ENCODE data around the gene VAT1L.

The VAT1L gene

DNA sequence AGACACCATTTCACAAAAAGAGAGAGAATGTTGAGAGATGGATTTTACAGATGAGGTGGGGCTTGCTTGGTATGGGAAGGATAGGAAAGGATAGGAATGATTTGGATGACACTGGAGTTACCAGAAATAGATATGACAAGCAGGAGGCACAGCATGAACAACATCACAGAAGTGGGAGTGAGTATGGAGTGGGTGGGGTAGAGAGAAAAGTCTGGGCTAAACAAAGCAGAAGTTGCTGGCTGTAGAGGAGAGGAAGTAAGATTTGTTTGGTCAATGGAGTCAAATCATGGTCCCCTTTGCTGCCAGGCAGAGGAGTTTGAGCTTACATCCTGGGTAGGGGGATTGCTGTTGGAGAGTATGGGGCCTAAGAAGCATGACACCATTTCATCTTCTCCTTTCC is 101.7 kb downstream of the VAT1L start:
- H3K27ac Mint-ChIP-seq = no peak overlapping the region

GRCh38 chr16:77894162-77894561 is 105.8 kb downstream of the VAT1L start:
- no peak overlapping the region for H3K4me3 Mint-ChIP-seq
- peaks cover 15% of the 10 kb centered on the region for H3K27me3 Mint-ChIP-seq (ENCODE audit: low read depth, poor library complexity)
- H3K4me1 Mint-ChIP-seq = peaks cover 30% of the 10 kb centered on the region
- no peak overlapping the region for H3K27ac Mint-ChIP-seq
- H3K36me3 Mint-ChIP-seq (ENCODE audit: low read depth) = no peaks in the 10 kb centered on the region
- DNase-seq = no peak
- H3K9me3 Mint-ChIP-seq = no peaks in the 10 kb centered on the region
- no peak for TF ChIP-seq CTCF (IDR thresholded peaks at IDR 0.05)

More for the DNA sequence above, 101.7 kb downstream of the VAT1L start:
- no peaks in the 10 kb centered on the region for H3K9me3 Mint-ChIP-seq
- DNase-seq = no peak
- H3K4me1 Mint-ChIP-seq = peaks cover 13% of the 10 kb centered on the region
- no peak overlapping the region for H3K4me3 Mint-ChIP-seq
- no peaks in the 10 kb centered on the region for H3K36me3 Mint-ChIP-seq (ENCODE audit: low read depth)
- peaks cover 18% of the 10 kb centered on the region for H3K27me3 Mint-ChIP-seq (ENCODE audit: low read depth, poor library complexity)
- TF ChIP-seq CTCF (IDR thresholded peaks at IDR 0.05) = no peak

- Mint-ChIP-seq H3K27ac (no peak overlapping the region), H3K4me3 (no peak overlapping the region), H3K4me1 (peaks cover 34% of the 10 kb centered on the region), H3K27me3 (ENCODE audit: low read depth, poor library complexity) (peaks cover 11% of the 10 kb centered on the region), H3K36me3 (ENCODE audit: low read depth) (no peaks in the 10 kb centered on the region), H3K9me3 (no peaks in the 10 kb centered on the region)
- no peak for TF ChIP-seq CTCF (IDR thresholded peaks at IDR 0.05)
- DNase-seq = no peak
These were observed 107.6 kb downstream of the VAT1L start for GRCh38 chr16:77895962-77896361.

DNA sequence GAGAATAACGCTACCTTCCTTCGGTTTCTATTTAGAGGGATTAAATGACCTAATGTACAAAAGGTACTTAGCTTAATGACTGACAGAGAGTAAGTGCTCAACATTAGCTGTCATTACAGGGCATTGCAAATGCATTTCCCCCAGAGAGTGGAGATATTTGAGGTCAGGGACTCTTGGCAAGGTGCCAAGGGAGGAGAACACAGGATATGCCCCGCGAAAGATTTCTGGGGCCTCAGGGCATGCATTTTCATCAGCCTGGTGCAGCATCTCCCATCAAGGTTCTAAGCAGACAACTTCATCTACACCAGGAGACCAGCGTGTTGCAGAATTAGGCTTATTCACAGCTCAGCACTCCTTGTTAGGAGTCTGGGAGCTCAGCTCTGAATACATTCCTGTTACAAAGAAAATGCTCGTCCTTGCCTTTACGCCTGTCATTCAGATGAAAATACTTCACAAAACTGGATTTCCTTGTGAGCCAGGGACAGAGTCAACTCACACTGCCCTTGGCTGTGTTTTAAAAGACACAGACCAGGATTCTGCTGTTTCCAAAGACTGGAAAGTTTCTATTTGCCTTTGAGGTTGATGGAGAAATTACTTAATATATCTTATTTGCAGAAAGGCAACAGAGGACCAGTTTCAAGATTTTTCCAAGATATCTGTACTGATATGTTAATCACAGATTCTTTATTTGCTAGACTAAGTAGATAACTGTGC is 108.2 kb downstream of the VAT1L start:
- H3K9me3 Mint-ChIP-seq = no peaks in the 10 kb centered on the region

DNA sequence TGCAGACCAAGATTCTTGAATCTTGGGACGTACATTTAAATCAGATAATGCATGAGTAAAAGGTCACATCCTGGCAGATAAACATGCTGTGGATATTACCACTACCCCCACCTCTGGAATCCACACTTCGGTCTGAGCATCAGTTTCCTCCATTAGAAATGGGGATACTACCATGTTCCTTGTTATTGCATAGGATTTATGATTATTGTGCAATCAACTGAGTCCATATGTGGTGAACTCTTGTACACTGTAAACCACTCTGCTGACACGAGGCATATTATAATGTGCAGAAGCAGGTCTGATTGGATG is 108.7 kb downstream of the VAT1L start:
- no peaks in the 10 kb centered on the region for H3K36me3 Mint-ChIP-seq (ENCODE audit: low read depth)
- no peak overlapping the region for H3K27ac Mint-ChIP-seq
- H3K27me3 Mint-ChIP-seq (ENCODE audit: low read depth, poor library complexity) = peaks cover 8% of the 10 kb centered on the region

More for the DNA sequence above, 108.2 kb downstream of the VAT1L start:
- TF ChIP-seq CTCF (IDR thresholded peaks at IDR 0.05) = no peak
- peaks cover 34% of the 10 kb centered on the region for H3K4me1 Mint-ChIP-seq
- DNase-seq = no peak
- H3K36me3 Mint-ChIP-seq (ENCODE audit: low read depth) = no peaks in the 10 kb centered on the region
- H3K27ac Mint-ChIP-seq = no peak overlapping the region
- H3K27me3 Mint-ChIP-seq (ENCODE audit: low read depth, poor library complexity) = peaks cover 11% of the 10 kb centered on the region
- no peak overlapping the region for H3K4me3 Mint-ChIP-seq

More for the DNA sequence above, 108.7 kb downstream of the VAT1L start:
- DNase-seq = no peak
- Mint-ChIP-seq H3K4me3 (no peak overlapping the region), H3K4me1 (peaks cover 34% of the 10 kb centered on the region), H3K9me3 (no peaks in the 10 kb centered on the region)
- no peak for TF ChIP-seq CTCF (IDR thresholded peaks at IDR 0.05)
